Kidney (tissue), 14 donors: Measurements from ENCODE around the gene C12orf50. TPM values are rescaled to one million over a fixed set of nuclear protein-coding genes. Genes with fewer than 3 reads are reported as not detected.

Experiments
- DNase-seq, 5 donors: peaks; one replicate each; pipeline ENCODE4 v3.0.0-alpha.2; 2013 to 2020
- FAIRE-seq: peaks from 2 replicates; lab custom pipeline; 2012; peaks lifted over from hg19 to GRCh38; lab: Jason Lieb, UNC
- H3K27ac ChIP-seq, 2 donors: one replicate each; pipeline ENCODE4 v1.7.0; 2013; ENCODE audit warnings: low read depth in 2 of 2, low read length in 2 of 2, inconsistent platforms in 1 of 2
- H3K27me3 ChIP-seq: one replicate; pipeline ENCODE4 v1.7.1; 2013; ENCODE audit warnings: low read length, inconsistent platforms; ENCODE audit not compliant: control insufficient read depth, insufficient read depth
- H3K36me3 ChIP-seq, 3 donors: one replicate each; pipeline versions ENCODE4 v1.7.0 to v1.7.1; 2013; ENCODE audit warnings: low read length in 3 of 3, control low read depth in 1 of 3, inconsistent platforms in 1 of 3; ENCODE audit not compliant: insufficient read depth in 3 of 3, control insufficient read depth in 2 of 3
- H3K4me1 ChIP-seq, 3 donors: one replicate each; pipeline versions ENCODE4 v1.7.0 to v1.7.1; 2013; ENCODE audit warnings: low read length in 3 of 3, inconsistent platforms in 1 of 3, low read depth in 1 of 3; ENCODE audit not compliant: control insufficient read depth in 2 of 3, insufficient read depth in 2 of 3
- H3K4me3 ChIP-seq, 3 donors: one replicate each; pipeline versions ENCODE4 v1.7.0 to v1.8.1; 2013; ENCODE audit warnings: low read length in 3 of 3, control low read depth in 1 of 3, inconsistent platforms in 1 of 3
- H3K9ac ChIP-seq, 3 donors: one replicate each; pipeline versions ENCODE4 v1.7.0 to v1.7.1; 2013; ENCODE audit warnings: low read length in 3 of 3, control low read depth in 1 of 3, inconsistent platforms in 1 of 3
- H3K9me3 ChIP-seq, 3 donors: one replicate each; pipeline versions ENCODE4 v1.7.0 to v1.7.1; 2013; ENCODE audit warnings: low read length in 3 of 3, control low read depth in 1 of 3, inconsistent platforms in 1 of 3; ENCODE audit not compliant: control insufficient read depth in 2 of 3, insufficient read depth in 1 of 3
- CTCF ChIP-seq: IDR thresholded peaks from 3 replicates; pipeline ENCODE4 v1.5.1; 2012; ENCODE audit warnings: mild to moderate bottlenecking, moderate library complexity, borderline replicate concordance; ENCODE audit not compliant: insufficient read depth; ENCODE audit errors: extremely low read depth
- intact Hi-C: fragments of 100-400 bp; cut with DNase I; formaldehyde crosslinking; loops from one replicate; pipeline ENCODE4 v1.11.1; 2022
- polyA plus RNA-seq: library from polyadenylated mRNA; stranded (reverse); fragments of 350-450 nt; fragmentation: Illumina TruSeq; extraction: RNeasy Lipid Tissue Mini Kit (QIAGEN cat#74804); gene quantifications from one replicate; pipeline ENCODE4 v1.2.3, GENCODE V29; 2014; ENCODE audit warnings: low read depth, low replicate concordance; ENCODE audit not compliant: insufficient read depth
- total RNA-seq: library from RNA; stranded (reverse); fragmentation: NEBNext Ultra II Directional; extraction: Animal tissue kit (Norgen Biotek cat#: 25700); gene quantifications from one replicate; pipeline ENCODE4 v1.2.1, GENCODE V29; 2021
- donor health status: control.
- donor health status: control.
- donor health status: control.
- donor health status: control.
- donor health status: control.
- donor health status: DM: yes; HTN: yes; CAD: no.
- donor health status: Normal renal cell carcinoma (clear cell type).

The C12orf50 gene
- total and polyA plus RNA-seq, 2 donors from 2014 or later = 0.13 TPM; not detected in 1

GRCh38 chr12:88037770-88038169, 8.6 kb upstream of the C12orf50 start:
- DNase-seq (no peak), FAIRE-seq (no peak)
- no peak overlapping the region for H3K9ac ChIP-seq
- intact Hi-C loops = no loop called here
- no peaks in the 10 kb centered on the region for H3K9me3 ChIP-seq
- H3K27me3 ChIP-seq = no peaks in the 10 kb centered on the region
- no peaks in the 10 kb centered on the region for H3K36me3 ChIP-seq
- H3K4me1 ChIP-seq = peaks cover 0 to 16% (median 9%) of the 10 kb centered on the region in 3 donors
- H3K4me3 ChIP-seq = no peak overlapping the region
- no peak overlapping the region for H3K27ac ChIP-seq
- no peak for TF ChIP-seq CTCF

DNA sequence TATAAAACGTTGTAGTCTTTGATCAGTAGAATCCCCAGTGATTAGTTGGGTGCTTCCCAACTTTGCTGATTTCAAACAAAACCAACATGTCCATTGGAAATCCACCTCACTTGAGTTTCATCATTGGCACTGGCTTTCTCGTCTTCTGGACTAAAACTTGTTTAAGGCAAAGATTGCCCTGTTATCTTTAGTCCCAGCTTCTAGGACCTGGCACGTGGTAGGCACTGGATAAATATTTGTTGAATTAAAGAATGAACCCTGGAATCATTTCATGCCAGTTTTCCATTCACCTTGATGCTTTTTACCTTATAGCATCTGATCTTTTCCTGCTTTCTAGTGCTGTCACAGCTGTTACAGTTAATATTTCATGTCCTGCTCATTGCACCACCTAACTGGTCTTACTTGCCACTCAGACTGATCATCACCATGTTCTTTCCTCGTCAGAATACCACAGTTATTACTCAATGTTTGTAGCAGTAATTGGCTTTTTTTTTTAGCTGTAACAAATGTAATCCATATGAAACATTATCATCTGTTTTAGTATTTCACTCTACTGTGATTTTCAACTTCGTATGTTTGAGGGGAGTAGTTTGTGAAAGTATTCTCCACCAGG, 7.3 kb upstream of the C12orf50 start:
- Histone ChIP-seq H3K9me3 (no peaks in the 10 kb centered on the region), H3K4me1 (peaks cover 0 to 16% (median 9%) of the 10 kb centered on the region in 3 donors), H3K4me3 (peak overlapping the region; percentile 78 to 93 (median 87)), H3K27ac (no peak overlapping the region), H3K36me3 (no peaks in the 10 kb centered on the region), H3K27me3 (no peaks in the 10 kb centered on the region), H3K9ac (peak overlapping the region; percentile 75 to 77 (median 75))
- FAIRE-seq (no peak), DNase-seq (no peak)
- no peak for TF ChIP-seq CTCF
- intact Hi-C loops = no loop called here

DNA sequence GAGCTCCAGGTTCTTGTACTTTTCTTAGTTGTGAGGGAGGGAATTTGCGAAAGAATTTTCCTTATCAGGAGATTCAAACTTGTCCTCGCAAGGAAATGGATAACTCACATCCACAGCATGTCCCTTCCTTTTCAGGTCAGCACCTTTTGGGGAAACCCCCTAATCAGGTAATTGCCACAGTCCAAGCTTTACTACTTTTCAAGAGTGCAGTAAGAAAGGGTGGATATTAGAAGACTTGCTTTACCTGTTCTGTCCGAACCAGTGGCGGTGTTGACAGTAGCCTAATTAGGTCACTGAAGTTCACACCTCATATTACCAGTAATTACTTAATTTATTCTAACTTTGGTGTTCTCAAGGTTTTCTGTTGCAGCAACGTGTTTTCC, 6.7 kb upstream of the C12orf50 start:
- FAIRE-seq (no peak), DNase-seq (no peak)
- Histone ChIP-seq H3K27ac (peak overlapping the region; percentile 4 to 51), H3K4me3 (peak overlapping the region; percentile 78 to 93 (median 87)), H3K4me1 (peaks cover 0 to 16% (median 9%) of the 10 kb centered on the region in 3 donors), H3K9me3 (no peaks in the 10 kb centered on the region), H3K36me3 (no peaks in the 10 kb centered on the region), H3K27me3 (no peaks in the 10 kb centered on the region), H3K9ac (peak overlapping the region; percentile 75 to 77 (median 75))
- intact Hi-C loops = no loop called here
- TF ChIP-seq CTCF = no peak
